T-helper 22 cell (primary cell): ENCODE measurements around the gene DSC1.
"Not testable (repeated sequence)": the region's sequence is repeated elsewhere in the genome, so short reads cannot be mapped to it uniquely, and the experiment has no call there.

Experiments used
- DNase-seq: peaks from one replicate; pipeline ENCODE4 v3.0.0-alpha.2; 2020; ENCODE audit warnings: low read depth

The DSC1 gene

GRCh38 chr18:31171144-31171839 is 8.6 kb upstream of the DSC1 start:
- DNase-seq = no peak

- DNase-seq = no peak
Measured at GRCh38 chr18:31170335-31170734, 7.7 kb upstream of the DSC1 start.

GRCh38 chr18:31162419-31162793 is 250 bp downstream of the DSC1 start:
- no peak for DNase-seq

GRCh38 chr18:31161757-31162418 is 768 bp downstream of the DSC1 start:
- DNase-seq = no peak

GRCh38 chr18:31156821-31157763 is 5.6 kb downstream of the DSC1 start:
- DNase-seq = no peak

GRCh38 chr18:31155498-31155897 is 7.2 kb downstream of the DSC1 start:
- no peak for DNase-seq

GRCh38 chr18:31154181-31154580 is 8.5 kb downstream of the DSC1 start:
- DNase-seq = no peak

GRCh38 chr18:31149351-31149750 is 13.3 kb downstream of the DSC1 start:
- no peak for DNase-seq

GRCh38 chr18:31148600-31148999 is 14.1 kb downstream of the DSC1 start:
- no peak for DNase-seq

- no peak for DNase-seq
Measured at GRCh38 chr18:31146809-31147208, 15.8 kb downstream of the DSC1 start.

- no peak for DNase-seq
Measured at GRCh38 chr18:31143025-31143424, 19.6 kb downstream of the DSC1 start.

GRCh38 chr18:31138709-31139108 is 23.9 kb downstream of the DSC1 start:
- no peak for DNase-seq

- no peak for DNase-seq
Measured at GRCh38 chr18:31134988-31135529, 27.6 kb downstream of the DSC1 start.

- DNase-seq = no peak
Measured at GRCh38 chr18:31129398-31130115, 33.1 kb downstream of the DSC1 start.

- DNase-seq = no peak
Measured at GRCh38 chr18:31125878-31126277, 36.8 kb downstream of the DSC1 start.

GRCh38 chr18:31123125-31123524 is 39.5 kb downstream of the DSC1 start:
- not testable (repeated sequence) for DNase-seq

GRCh38 chr18:31120594-31120993 is 42.1 kb downstream of the DSC1 start:
- no peak for DNase-seq

GRCh38 chr18:31116853-31117595 is 45.6 kb downstream of the DSC1 start:
- no peak for DNase-seq

GRCh38 chr18:31112804-31113203 is 49.9 kb downstream of the DSC1 start:
- DNase-seq = no peak

- no peak for DNase-seq
Measured at GRCh38 chr18:31105733-31106132, 56.9 kb downstream of the DSC1 start.

- no peak for DNase-seq
Measured at GRCh38 chr18:31104444-31104843, 58.2 kb downstream of the DSC1 start.
